Right renal cortex interstitium (tissue), 3 donors: ENCODE data around the gene ANKS1A. TPM values are rescaled to one million over a fixed set of nuclear protein-coding genes. Genes with fewer than 3 reads are reported as not detected.
"Not testable (repeated sequence)": the region's sequence is repeated elsewhere in the genome, so short reads cannot be mapped to it uniquely, and the experiment has no call there.

Experiments
- DNase-seq, 3 donors: peaks; one replicate each; pipeline ENCODE4 v3.0.0-alpha.2; 2013; ENCODE audit warnings: low read depth in 3 of 3, low spot score in 2 of 3
- polyA plus RNA-seq, 3 donors: library from polyadenylated mRNA; unstranded; fragments of 120-200 nt; gene quantifications; one replicate each; pipeline ENCODE4 v1.2.1, GENCODE V29; 2013; ENCODE audit not compliant: insufficient read length in 3 of 3

Gene ANKS1A
- polyA plus RNA-seq, 3 donors = 31.2 to 43.8 (median 38.4) TPM

DNA sequence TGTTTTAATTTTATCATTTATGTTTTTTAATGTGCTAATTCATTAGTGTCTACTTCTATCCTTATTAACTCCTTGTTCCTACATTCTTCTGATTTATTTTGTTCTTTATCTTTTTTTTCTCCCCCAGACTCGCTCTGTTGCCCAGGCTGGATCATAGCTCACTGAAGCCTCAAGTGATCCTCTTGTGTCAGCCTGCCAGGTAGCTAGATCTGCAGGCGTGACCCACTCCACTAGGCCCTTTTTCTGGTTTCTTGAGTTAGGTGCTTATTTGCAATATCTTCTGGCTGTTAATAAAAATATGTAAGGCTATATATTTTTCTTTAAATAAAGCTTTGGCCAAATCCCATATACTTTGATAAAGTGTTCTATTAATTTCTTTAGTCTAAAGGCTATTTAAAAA lies 4.1 kb upstream of the ANKS1A start:
- DNase-seq = no peak

DNA sequence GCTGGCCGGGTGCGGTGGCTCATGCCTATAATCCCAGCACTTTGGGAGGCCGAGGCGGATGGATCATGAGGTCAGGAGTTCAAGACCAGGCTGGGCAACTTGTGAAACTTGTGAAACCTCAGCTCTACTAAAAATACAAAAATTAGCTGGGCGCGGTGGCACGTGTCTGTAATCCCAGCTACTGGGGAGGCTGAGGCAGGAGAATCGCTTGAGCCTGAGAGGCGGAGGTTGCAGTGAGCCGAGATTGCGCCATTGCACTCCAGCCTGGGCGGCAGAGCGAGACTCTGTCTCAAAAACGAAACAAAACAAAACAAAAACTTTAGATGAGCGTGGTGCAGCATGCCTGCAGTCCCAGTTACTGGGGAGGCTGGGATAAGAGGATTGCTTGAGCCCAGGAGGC lies 3.2 kb upstream of the ANKS1A start:
- DNase-seq = not testable (repeated sequence)

DNA sequence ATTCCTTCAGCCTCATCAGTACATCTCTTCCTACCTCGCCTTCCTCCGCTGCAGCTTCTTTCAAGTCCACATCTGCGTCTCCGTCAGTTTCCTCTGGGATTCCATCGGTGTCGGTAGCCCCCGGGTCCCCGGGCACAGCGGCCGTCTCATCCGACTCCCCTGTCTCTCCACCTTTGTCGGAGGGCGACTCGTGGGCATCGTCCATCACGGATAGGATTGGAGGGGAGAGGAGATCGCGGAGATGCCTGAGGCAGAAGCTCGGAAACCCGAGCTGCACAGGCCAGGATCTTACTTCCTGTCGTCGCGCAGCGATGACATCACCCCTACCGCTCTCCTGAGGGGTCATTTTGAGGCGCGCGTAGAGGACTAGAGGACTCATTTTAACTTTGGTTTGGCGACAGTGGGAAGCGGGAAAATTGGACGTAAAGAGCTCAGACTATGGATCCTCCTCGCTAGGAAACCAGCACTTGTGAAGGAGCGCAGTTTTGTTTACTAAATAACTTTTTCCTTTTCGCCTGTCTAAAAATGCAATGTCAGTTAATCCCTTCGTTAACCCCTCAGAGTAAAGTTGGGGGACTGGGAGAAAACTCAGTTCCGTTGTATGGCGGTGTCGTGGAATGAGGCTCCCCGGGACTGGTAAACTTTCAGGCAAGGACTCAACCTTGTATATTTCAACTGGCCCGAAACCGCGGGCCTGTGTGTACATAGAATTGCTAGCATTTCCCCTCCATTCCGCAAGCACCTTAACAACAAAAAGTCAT lies 1.1 kb upstream of the ANKS1A start, which contains the start of gene TAF11:
TAF11 (minus strand) TSS at position 290 of the 761 bp plus-strand sequence; CDS start at position 205, 85 bp downstream.
- DNase-seq = peak; percentile 93 to 96 (median 96)

DNA sequence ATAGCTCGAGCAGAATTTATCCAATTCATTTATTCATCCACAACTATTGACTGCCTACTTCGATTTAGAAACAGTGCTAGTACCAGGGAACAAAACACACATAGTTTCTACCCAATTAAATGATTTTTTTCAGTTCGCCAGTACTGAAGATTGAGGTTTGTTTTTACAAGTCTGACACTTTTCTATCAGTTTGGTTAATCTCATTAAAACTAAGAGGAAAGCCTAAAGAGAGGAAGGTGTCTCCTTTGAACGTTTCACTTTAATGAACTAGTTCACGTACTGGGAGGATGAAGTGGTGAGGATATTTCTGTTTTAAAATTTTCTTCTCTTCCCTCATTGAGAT lies 570 bp upstream of the ANKS1A start:
- peak in 1 of 3 donors; percentile 9 for DNase-seq

DNA sequence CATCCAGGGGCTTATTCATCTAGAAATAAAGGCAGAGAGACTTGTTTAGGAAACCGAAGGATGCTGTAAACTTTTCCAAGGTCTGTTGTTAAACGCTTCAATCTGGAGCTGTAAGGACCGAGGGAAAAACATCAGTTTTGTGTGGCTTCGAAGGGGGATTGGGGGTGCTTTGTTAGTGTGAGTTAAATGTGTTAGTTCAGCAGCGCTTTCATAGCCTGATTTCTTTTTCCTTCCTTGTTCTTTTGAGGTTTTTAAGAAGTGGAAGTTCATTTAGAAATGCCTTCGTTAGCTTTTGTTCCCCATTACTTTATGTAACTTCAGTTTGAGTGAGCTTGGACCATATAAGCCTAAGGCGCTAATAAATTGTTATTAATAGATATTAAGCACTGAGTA lies 1.5 kb downstream of the ANKS1A start:
- no peak for DNase-seq

DNA sequence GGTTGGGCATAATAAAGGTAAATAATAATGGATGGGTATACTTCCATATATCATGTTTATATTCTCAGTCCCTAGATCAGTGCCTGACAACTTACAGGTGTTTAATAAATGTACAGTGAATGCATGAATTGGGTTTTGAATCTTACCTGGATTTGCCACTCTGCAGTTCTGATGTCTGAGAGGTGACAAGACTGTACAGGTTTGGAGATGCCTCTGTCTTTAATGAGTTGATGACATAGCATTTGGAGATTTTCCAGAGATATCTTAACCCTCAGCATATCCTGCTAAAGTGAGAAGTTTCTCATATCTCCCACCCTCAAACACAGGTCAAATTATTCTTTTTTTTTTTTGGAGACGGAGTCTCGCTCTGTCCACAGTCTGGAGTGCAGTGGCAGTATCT lies 2.2 kb downstream of the ANKS1A start:
- DNase-seq = no peak

DNA sequence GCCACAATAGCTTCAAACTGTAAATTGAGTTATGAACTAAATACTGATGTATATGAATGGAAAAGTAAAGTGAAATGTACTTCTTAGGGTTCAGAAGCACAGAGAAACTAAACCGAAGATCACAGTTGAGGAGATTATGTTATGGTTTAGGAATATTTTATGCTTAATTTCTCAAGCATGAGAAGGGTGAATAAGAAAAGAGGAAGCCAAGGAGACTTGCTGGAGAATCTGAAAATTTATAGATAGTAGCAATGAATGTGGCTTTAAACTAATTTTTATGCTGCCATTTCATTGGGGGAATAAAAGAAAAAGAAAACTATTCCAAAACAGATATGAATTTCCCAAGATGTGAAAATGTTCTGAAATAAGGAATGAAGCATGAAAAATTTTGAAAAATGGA lies 5.6 kb downstream of the ANKS1A start:
- no peak for DNase-seq

DNA sequence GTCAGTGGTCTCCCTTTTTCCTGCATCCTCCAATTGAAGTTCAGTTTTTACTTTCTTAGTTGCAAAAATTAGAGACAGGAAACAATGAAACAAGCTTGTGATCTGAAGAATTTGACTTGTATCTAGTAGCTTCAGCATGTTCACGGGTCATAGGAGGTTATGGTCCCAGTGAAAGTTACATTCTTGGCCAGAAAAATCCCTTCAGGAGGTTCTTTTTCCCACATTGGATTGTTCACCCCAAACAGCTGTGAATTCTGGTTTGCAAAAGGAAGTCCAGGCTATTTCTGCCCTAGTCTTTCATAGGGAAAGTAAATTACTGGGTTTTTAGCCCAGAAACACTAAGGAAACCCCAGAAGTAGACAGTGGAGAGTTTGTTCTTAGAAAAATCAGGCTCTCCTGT lies 8.1 kb downstream of the ANKS1A start:
- DNase-seq = no peak

DNA sequence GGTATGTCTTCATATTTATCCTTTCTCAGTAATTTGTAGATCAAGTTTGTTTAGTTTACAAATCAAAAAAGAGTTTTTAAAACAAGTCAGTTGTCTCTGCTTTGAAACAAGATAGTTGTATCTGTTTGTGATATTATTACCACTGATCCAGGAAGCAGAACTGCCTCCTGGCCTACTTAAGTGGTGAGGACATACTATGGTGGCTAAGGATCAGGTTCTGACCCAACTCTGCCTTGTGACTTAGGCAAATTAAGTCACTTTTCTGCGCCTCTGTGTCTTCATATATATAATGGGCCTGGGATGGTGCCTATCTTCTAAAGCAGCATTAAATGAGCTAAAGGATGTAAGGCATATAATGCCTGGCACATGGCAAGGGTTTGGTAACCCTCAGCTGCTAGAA lies 8.7 kb downstream of the ANKS1A start:
- no peak for DNase-seq

DNA sequence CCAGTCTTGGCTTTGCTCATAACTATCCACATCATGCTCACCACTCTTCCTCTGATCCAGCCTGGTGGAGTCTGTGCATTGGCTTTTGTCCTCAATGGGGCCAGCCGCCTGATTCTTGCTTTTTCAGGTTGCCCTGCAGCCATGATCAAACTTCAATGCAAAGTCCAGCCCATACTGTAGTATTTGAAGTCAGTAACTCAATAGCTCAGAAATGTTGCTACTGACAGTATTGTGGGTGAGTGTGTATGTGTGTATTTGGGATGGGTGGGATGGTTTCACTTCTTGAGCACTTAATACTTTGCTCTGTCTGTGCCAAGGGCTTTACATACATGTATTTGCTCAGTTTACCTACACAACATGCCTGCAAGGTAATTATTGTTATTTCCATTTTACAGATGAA lies 10.7 kb downstream of the ANKS1A start:
- not testable (repeated sequence) for DNase-seq

DNA sequence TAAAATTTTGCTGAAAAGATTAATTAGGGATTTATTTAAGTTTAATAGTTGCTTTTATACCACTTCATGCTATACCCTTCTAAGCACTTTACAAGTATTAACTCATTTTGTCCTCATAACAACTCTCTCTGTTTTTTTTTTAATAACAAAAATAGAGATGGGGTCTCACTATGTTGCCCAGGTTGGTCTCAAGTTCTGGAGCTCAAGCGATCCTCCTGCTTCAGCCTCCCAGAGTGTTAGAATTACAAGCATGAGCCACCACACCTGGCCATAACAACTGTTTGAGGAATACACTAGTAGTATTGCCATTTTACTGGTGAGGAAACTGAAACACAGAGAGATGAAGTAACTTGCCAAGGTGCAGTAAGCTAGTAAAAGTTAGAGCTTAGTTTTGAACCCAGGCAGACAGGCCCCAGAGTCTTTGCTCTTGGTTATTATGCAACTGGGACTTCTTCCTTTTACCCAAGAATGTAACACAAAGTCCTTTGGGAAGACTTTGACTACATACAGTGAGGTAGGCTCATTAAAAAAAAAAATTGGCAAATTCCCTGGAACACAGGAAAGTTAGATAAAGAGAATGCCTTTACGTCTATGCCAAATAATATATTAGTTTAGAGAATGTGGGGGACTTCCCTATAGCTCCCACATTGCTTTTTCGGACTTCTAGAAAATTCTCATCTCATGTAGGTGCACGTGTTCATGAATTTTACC lies 11.4 kb downstream of the ANKS1A start:
- no peak for DNase-seq

DNA sequence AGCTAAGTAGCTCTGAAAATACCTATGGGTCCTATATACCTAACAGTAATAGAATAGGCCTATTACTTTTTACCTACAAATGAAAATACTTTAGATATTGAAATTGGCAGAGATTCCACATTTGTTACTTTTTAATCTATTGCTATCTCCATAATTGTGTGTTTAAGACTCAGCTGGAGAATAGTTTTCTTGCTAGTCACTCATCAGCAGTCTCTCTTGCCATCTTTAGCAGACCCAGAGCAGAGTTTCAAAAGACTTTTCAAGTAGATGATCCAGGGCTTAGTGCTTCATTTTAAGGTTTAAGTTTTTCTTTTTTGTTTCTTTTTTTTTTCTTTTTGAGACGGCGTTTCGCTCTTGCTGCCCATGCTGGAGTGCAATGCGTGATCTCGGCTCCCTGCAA lies 12.9 kb downstream of the ANKS1A start:
- DNase-seq = no peak

DNA sequence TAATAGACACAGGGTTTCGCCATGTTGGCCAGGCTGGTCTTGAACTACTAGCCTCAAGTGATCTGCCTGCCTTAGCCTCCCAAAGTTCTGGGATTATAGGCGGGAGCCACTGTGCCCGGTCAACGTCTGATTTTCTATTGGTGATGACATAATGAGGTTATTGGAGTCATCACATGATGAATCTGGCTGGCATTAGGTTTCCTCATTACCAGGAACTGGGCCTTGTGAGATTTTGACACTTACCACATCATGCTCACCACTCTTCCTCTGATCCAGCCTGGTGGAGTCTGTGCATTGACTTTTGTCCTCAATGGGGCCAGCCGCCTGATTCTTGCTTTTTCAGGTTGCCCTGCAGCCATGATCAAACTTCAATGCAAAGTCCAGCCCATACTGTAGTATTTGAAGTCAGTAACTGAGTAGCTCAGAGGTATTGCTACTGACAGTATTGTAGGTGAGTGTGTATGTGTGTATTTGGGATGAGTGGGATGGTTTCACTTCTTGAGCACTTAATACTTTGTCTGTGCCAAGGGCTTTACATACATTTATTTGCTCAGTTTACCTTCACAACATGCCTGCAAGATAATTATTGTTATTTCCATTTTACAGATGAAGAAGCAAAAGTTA lies 16.0 kb downstream of the ANKS1A start:
- no peak for DNase-seq

DNA sequence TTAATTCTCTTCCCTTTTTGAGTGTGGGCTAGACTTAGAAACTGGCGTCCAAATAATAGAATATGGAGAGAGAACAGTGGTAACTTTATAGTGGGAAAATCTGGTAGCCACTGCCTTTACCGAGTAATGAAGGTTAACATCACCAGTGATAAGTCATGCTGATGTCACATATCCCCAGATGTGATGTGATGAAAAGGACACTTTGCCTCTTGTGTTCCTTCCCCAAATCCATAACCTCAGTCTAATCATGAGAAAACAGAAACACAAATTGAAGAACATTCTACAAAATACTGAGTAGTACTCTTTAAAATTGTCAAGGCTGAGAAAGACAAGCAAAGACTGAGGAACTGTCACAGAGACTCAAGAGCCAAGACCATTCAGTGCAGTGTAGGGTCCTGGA lies 17.8 kb downstream of the ANKS1A start:
- no peak for DNase-seq

DNA sequence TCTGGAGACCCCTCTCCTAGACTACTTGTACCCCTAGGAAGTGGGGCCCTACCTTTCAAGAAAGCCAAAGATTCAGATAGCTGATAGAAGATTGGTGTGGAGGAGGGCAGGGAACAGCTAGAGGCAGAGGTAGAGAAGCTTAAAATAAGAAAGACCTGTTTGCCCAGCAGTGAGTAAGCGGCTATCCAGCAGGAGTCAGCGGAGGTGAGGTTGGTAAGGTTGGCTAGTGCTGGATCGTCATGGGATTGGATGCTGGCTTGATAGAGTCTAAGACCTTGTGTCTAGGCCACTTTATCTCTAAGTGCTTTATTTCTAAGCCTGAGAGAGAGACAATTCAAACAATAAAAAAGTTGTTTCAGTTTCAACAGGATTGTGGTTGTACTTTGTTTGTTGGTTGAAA lies 19.1 kb downstream of the ANKS1A start:
- no peak for DNase-seq

DNA sequence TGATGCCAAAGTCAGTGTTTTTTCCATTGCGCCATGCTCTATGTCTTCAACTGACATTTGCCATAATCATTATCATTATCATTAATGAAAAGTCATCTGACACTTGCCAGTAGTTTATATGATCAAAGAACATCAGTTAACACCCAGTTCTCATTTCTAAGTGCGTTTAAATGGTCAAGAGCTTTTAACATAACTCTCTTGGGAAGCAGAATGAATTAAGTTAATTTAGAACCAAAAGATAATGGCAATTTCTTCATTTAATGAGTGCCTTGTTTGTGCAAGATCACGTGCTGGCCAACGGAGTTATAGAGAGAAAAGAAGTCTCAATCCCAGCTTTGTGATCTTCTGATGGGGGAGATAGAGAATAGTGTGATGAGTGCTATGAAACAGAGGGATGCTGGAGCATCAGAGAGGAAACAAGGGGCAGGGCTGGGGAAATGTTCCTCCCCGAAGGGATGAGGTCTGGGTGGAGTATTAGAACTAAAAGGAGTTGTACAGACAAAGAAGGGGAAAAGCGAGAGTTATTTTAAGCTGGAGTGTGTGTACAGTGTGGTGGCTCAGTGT lies 20.3 kb downstream of the ANKS1A start:
- DNase-seq = no peak

DNA sequence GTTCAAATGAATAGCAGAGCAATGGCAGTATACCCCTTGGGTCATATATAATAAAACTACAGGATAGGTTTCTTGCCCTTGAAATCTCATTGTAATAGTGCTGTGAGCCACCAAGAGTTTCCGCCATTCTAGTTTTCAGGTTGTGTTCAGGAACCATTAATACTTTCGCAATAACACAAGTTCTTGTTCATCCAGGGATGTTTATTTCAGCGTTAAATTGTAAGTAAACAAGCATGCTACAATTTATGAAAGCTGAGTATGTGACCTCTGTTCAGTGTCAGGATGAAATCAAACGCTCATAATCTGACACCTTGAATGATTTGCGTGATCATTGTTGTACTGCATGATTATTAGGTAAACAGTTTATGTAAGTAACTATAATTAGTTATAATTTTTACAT lies 22.8 kb downstream of the ANKS1A start:
- no peak for DNase-seq

DNA sequence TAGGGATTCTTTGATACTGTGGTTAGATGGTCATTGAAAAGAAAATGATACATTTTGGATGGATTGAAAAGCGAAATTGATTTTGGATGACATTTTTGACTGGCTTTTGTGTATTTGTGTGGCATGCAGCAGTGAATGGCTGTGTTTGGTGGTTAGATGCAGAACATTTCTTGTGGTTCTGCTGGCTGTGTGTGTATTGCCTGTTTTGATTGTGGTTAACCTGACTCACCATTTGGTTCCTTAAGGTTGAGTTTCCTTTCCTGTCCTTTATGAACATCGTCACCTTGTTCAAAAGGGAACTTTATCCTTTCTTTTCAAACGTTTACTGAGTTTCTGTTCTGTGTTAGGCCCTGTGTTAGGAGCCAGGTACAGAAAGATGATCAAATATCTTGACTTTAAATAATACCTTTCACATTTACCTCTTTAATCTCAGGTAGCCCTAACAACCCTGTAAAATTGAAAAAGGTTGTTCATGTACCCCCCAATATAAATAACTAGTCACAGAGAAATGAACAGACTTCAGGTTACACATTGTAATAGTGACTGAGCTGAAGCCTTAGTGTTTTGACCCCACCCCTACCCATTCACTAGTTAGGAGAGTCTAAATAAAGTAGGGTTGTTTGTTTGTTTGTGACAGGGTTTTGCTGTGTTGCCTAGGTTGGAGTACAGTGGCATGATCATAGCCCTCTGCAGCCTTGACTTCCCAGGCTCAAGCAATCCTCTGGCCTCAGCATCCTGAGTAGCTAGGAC lies 23.8 kb downstream of the ANKS1A start:
- DNase-seq = no peak

DNA sequence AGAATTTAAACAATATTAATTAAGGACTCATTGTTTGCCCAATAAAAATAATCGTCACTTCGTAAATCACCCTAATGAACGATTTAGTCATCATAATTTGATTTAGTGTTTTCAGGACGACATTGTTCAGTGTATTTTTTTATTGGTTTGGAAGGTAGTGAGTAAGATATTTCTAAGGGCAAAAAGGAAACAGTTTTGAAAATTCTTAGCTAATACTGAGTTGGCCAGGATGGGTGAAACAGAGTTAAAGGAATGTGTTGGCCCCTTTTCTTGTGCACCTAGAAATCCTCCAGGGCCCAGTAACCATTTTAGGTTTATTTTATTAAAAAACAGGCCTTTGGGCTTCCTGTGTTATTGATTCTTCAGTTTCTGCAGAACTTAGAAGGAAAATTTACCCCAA lies 25.3 kb downstream of the ANKS1A start:
- DNase-seq = no peak

DNA sequence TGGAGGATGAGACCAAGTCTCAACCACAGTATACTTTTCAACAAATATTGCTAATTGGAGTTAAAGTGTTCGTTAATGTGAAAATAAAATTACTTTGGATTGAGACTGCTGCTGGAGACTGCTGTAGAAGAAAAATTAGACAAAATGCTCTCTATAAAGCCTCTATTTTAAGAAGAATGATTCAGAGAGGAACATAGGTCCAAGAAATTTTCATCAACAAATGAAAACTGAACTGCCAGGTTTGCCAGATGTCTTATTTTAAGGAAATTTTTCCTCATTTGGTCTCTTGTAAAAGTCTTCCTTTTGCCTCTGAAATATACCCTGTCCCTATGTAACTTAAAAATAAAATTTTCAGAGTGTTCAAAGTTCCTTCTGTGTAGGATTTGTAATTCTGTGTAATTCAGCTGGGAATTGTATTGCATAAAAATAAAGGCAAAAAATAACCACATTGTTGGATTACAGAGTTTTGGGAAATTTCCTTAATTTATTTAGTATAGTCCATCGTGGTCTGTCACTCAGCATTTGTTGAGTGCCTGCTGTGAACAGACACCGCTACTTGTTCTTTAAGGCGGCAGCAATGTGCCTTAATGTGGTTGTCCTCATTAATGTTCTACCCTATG lies 27.4 kb downstream of the ANKS1A start:
- DNase-seq = no peak
